RWPE1 (cell line): Measurements from ENCODE around the gene MRPL58.
"Not testable (repeated sequence)": the region's sequence is repeated elsewhere in the genome, so short reads cannot be mapped to it uniquely, and the experiment has no call there.

ENCODE experiments used
- CTCF ChIA-PET: fragments of 350-600 bp; sonication (Branson Sonifier 250); formaldehyde crosslinking; extraction: SDS; loops from one replicate; lab custom pipeline; 2021; lab: Yijun Ruan, JAX
- POLR2A ChIA-PET: fragments of 400-600 bp; formaldehyde crosslinking; extraction: SDS; loops from one replicate; lab custom pipeline; 2020; ENCODE audit warnings: antibody characterized with exemption; ENCODE audit not compliant: low non-redundant PET; lab: Yijun Ruan, JAX
- DNase-seq: peaks from one replicate; pipeline ENCODE4 v3.0.0; 2012; ENCODE audit warnings: low spot score
- H3K27ac ChIP-seq: fragments of 450-650 bp; 2 replicates; pipeline ENCODE4 v1.5.1; 2017
- CTCF ChIP-seq: fragments of 450-650 bp; conservative IDR thresholded peaks from 2 replicates; pipeline ENCODE4 v1.5.1; 2017; ENCODE audit warnings: low read depth, mild to moderate bottlenecking

The MRPL58 gene

GRCh38 chr17:74977802-74978201, 34.7 kb upstream of the MRPL58 start:
- no peak for DNase-seq
- ChIA-PET CTCF (interaction anchor here (0.6 kb wide), 1 partner anchor 20 kb away, joined by 4 read pairs; no protein-coding TSS in a partner anchor), POLR2A (no interaction called here)
- no peak overlapping the region for H3K27ac ChIP-seq
- TF ChIP-seq CTCF: no peak

GRCh38 chr17:74978240-74978639, 34.2 kb upstream of the MRPL58 start:
- ChIA-PET CTCF (interaction anchor here (0.6 kb wide), 1 partner anchor 20 kb away, joined by 4 read pairs; no protein-coding TSS in a partner anchor), POLR2A (no interaction called here)
- no peak overlapping the region for H3K27ac ChIP-seq
- TF ChIP-seq CTCF: no peak
- DNase-seq: no peak

GRCh38 chr17:74979408-74980146, 32.9 kb upstream of the MRPL58 start:
- H3K27ac ChIP-seq: no peak overlapping the region
- ChIA-PET CTCF (no interaction called here), POLR2A (interaction anchor here (0.7 kb wide), 1 partner anchor 15 kb away, joined by 3 read pairs; no protein-coding TSS in a partner anchor)
- no peak for DNase-seq
- TF ChIP-seq CTCF: no peak

- TF ChIP-seq CTCF: no peak
- ChIA-PET POLR2A (no interaction called here), CTCF (no interaction called here)
- peak overlapping the region; percentile 77 for H3K27ac ChIP-seq
- DNase-seq: no peak
These were observed 31.0 kb upstream of the MRPL58 start for GRCh38 chr17:74981318-74981978.

GRCh38 chr17:74981979-74982662, 30.3 kb upstream of the MRPL58 start:
- DNase-seq: no peak
- peak overlapping the region; percentile 77 for H3K27ac ChIP-seq
- ChIA-PET POLR2A (interaction anchor here (0.5 kb wide), 1 partner anchor 85 kb away, joined by 6 read pairs; no protein-coding TSS in a partner anchor), CTCF (interaction anchor here (0.7 kb wide), 1 partner anchor 169 kb away, joined by 6 read pairs; no protein-coding TSS in a partner anchor)
- TF ChIP-seq CTCF: no peak

- DNase-seq: not testable (repeated sequence)
- POLR2A ChIA-PET: interaction anchor here (0.5 to 0.6 kb wide), 2 partner anchors 9 to 85 kb away, joined by 3 to 6 read pairs; no protein-coding TSS in a partner anchor
- CTCF ChIA-PET: interaction anchor here (0.7 kb wide), 1 partner anchor 170 kb away, joined by 6 read pairs; no protein-coding TSS in a partner anchor
- peak overlapping the region; percentile 77 for H3K27ac ChIP-seq
These were observed 29.7 kb upstream of the MRPL58 start for GRCh38 chr17:74982663-74983313.
